ENCODE results near the gene MOG.

The MOG gene

DNA sequence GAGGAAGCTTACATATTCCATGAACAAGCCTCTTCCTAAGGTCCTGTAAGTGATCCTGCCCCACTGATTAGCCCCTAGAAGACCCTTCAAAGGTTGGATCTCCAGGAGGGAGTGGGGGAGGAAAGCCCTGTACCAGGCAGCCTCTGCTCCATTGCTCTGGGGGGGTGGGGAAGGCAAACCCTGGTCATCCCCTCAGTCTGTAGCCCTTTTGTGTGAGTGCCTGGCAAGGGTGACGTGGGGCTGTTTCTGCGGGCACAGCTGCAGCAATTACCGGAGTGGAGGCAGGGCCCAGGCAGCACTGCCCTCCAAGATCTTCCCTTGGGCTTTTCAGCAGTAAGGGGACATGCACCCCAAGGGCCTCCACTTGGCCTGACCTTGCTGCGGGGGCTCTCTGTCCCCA lies at the start of gene MOG:
Gene MOG (plus strand): TSS at position 295 of the 400 bp plus-strand sequence. CDS start 118 bp downstream, outside the sequence.
- no peak for DNase-seq (ENCODE audit: extremely low read depth, insufficient read length)
- no peaks in the 10 kb centered on the region; the same call in 1 of the 2 replicates for H3K27me3 ChIP-seq (replicated peaks; ENCODE audit: control insufficient read depth, insufficient read depth, low read length)
- no peaks in the 10 kb centered on the region for H3K36me3 ChIP-seq (ENCODE audit: control insufficient read depth, insufficient read depth, low read length)
- TF ChIP-seq, protein P1, sequence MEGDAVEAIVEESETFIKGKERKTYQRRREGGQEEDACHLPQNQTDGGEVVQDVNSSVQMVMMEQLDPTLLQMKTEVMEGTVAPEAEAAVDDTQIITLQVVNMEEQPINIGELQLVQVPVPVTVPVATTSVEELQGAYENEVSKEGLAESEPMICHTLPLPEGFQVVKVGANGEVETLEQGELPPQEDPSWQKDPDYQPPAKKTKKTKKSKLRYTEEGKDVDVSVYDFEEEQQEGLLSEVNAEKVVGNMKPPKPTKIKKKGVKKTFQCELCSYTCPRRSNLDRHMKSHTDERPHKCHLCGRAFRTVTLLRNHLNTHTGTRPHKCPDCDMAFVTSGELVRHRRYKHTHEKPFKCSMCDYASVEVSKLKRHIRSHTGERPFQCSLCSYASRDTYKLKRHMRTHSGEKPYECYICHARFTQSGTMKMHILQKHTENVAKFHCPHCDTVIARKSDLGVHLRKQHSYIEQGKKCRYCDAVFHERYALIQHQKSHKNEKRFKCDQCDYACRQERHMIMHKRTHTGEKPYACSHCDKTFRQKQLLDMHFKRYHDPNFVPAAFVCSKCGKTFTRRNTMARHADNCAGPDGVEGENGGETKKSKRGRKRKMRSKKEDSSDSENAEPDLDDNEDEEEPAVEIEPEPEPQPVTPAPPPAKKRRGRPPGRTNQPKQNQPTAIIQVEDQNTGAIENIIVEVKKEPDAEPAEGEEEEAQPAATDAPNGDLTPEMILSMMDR (IDR thresholded peaks at IDR 0.05; ENCODE audit: insufficient read depth, low read length, poor library complexity, severe bottlenecking) = no peak
- H3K4me3 ChIP-seq (replicated peaks; ENCODE audit: low read depth, low read length) = no peak within 1 kb of the TSS

DNA sequence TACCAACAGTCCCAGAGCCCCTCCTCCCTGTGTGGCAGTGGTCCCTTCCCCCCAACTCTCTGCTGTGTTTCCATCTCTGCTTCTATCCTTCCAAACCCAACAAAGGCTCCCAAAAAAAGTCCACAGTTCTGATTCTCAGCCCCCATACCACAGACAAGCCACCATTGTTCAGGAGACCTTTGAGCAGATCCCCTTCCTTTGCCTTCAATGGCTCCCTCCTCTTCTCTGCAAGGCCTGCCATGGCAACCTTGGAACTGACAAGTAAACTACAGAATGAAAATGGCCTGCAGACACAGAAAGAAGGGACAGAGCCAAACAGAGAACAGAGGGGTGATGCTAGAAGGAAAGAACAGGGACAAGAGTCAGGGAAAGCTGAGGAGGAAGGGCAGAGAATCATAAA lies 48.8 kb upstream of the MOG start:
- TF ChIP-seq, protein P1 (IDR thresholded peaks at IDR 0.05; ENCODE audit: insufficient read depth, low read length, poor library complexity, severe bottlenecking) = no peak
- H3K4me3 ChIP-seq (replicated peaks; ENCODE audit: low read depth, low read length) = no peak overlapping the region
- peaks cover 1% of the 10 kb centered on the region for H3K27me3 ChIP-seq (replicated peaks; ENCODE audit: control insufficient read depth, insufficient read depth, low read length)
- no peaks in the 10 kb centered on the region for H3K36me3 ChIP-seq (ENCODE audit: control insufficient read depth, insufficient read depth, low read length)
- DNase-seq (ENCODE audit: extremely low read depth, insufficient read length) = no peak

DNA sequence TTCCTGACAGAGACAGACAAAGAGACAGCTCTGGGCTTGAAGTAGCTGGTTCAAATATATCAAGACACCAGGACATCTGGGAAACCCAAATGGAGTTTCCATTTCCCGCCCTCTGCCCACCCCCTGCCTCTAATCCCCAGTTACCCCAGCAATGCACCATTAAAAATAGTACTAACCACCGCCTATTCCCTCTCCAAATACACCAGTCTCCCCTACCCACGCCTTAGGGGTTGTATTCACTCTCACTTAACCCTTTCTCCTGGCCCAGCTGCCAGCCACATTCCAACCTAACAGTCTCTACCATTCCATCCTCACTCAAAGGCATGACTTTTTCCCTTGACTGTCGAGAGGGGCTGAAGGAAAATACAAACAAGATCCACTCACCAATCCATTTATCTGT lies 46.4 kb upstream of the MOG start:
- H3K36me3 ChIP-seq (ENCODE audit: control insufficient read depth, insufficient read depth, low read length) = no peaks in the 10 kb centered on the region
- TF ChIP-seq, protein P1 (IDR thresholded peaks at IDR 0.05; ENCODE audit: insufficient read depth, low read length, poor library complexity, severe bottlenecking) = no peak
- H3K27me3 ChIP-seq (replicated peaks; ENCODE audit: control insufficient read depth, insufficient read depth, low read length) = peaks cover 1% of the 10 kb centered on the region
- no peak for DNase-seq (ENCODE audit: extremely low read depth, insufficient read length)
- no peak overlapping the region for H3K4me3 ChIP-seq (replicated peaks; ENCODE audit: low read depth, low read length)

DNA sequence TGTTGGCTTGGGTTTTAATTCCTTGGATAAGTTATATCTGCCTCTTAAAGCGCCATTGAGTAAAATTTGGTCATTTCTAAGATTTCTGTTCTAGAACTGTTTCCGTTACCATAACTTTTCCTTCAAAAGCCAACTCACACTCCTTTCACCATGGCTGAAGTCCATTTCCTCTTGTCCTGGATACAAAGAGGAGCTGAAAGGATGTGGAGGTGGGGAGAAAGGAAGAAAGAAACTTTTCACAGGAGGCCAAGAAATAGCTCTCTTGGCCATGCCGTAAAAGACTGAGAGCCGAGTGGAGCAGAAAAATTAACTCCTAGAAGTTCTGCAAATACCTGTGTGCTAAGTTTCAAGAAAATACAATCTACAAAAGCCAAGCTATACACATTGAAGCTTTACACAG lies 45.5 kb upstream of the MOG start:
- TF ChIP-seq, protein P1 (IDR thresholded peaks at IDR 0.05; ENCODE audit: insufficient read depth, low read length, poor library complexity, severe bottlenecking) = no peak
- Histone ChIP-seq H3K4me3 (replicated peaks; ENCODE audit: low read depth, low read length) (no peak overlapping the region), H3K27me3 (replicated peaks; ENCODE audit: control insufficient read depth, insufficient read depth, low read length) (peaks cover 1% of the 10 kb centered on the region), H3K36me3 (ENCODE audit: control insufficient read depth, insufficient read depth, low read length) (no peaks in the 10 kb centered on the region)
- DNase-seq (ENCODE audit: extremely low read depth, insufficient read length) = no peak

DNA sequence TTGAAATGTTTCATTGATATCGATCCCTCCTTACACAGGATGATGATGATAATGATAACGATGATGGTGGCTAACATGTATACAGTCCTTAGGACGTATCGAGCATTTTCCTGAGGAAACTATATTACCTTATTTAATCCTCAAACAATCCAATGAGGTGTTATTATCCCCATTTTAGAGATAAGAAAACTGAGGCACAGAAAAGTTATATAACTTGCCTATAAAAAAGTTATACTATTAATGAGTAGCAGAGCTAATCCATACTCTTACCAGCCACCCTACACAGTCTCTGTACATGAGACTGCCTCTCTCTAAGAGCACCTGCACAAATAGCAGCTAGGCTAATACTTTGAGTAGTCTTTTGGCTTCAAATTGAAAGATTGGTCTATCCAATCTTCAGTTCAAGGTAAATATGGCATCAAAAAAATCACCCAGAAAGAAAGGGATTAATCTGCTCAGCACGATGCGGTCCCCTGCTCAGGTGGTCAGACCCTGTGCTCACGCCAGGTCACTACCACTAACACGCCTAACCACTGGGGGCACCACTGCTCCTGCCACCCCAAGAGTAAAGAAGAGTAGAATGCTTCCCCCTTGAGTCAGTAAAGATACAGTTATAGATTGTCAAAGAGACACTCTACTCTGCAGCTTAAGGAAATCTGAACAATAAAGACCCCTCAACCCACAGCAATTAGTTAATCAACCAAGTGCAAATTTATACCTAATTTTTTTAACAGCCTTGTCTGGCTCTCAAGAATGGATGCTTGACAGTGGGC lies 38.9 kb upstream of the MOG start:
- no peaks in the 10 kb centered on the region for H3K27me3 ChIP-seq (replicated peaks; ENCODE audit: control insufficient read depth, insufficient read depth, low read length)
- TF ChIP-seq, protein P1 (IDR thresholded peaks at IDR 0.05; ENCODE audit: insufficient read depth, low read length, poor library complexity, severe bottlenecking) = peak; percentile 57
- DNase-seq (ENCODE audit: extremely low read depth, insufficient read length) = no peak
- no peak overlapping the region for H3K4me3 ChIP-seq (replicated peaks; ENCODE audit: low read depth, low read length)
- no peaks in the 10 kb centered on the region for H3K36me3 ChIP-seq (ENCODE audit: control insufficient read depth, insufficient read depth, low read length)

All from GM06990 (cell line).